Calu3 (cell line): ENCODE measurements around the gene CBX4. TPM values are rescaled to one million over a fixed set of nuclear protein-coding genes. Genes with fewer than 3 reads are reported as not detected.

ENCODE experiments used
- BruUV-seq: library from RNA; stranded (reverse); fragments of 400-500 nt; replicated peaks from 2 replicates; lab custom pipeline; 2021; lab: Mats Ljungman, UMichigan
- CTCF ChIA-PET: fragments of 300-600 bp; sonication (Branson Sonifier 250); formaldehyde crosslinking; loops from one replicate; lab custom pipeline; 2022; ENCODE audit warnings: antibody characterized with exemption; lab: Charles Lee
- DNase-seq: peaks from one replicate; pipeline ENCODE4 v3.0.0; 2022
- H3K27ac Mint-ChIP-seq: one replicate; pipeline ENCODE4 v1.8.0; 2022; ENCODE audit warnings: mixed read lengths; ENCODE audit not compliant: unreplicated experiment
- H3K27me3 Mint-ChIP-seq: one replicate; pipeline ENCODE4 v1.8.0; 2022; ENCODE audit warnings: mixed read lengths; ENCODE audit not compliant: unreplicated experiment
- H3K36me3 Mint-ChIP-seq: one replicate; pipeline ENCODE4 v1.8.0; 2022; ENCODE audit warnings: mild to moderate bottlenecking, moderate library complexity, mixed read lengths; ENCODE audit not compliant: insufficient read depth, unreplicated experiment
- H3K4me1 Mint-ChIP-seq: one replicate; pipeline ENCODE4 v1.8.0; 2022; ENCODE audit warnings: mild to moderate bottlenecking, low read depth, mixed read lengths; ENCODE audit not compliant: unreplicated experiment
- H3K4me3 Mint-ChIP-seq: one replicate; pipeline ENCODE4 v1.8.0; 2022; ENCODE audit warnings: mild to moderate bottlenecking, low read depth, moderate library complexity, mixed read lengths; ENCODE audit not compliant: unreplicated experiment
- H3K9me3 Mint-ChIP-seq: one replicate; pipeline ENCODE4 v1.8.0; 2022; ENCODE audit warnings: low read depth, mixed read lengths; ENCODE audit not compliant: unreplicated experiment
- CTCF ChIP-seq: fragments of 200-600 bp; IDR thresholded peaks from one replicate; pipeline ENCODE4 v1.8.0; 2022; ENCODE audit warnings: antibody characterized with exemption; ENCODE audit not compliant: unreplicated experiment
- intact Hi-C: fragments of 100-400 bp; cut with micrococcal nuclease; formaldehyde crosslinking; loops from one replicate; pipeline ENCODE4 v1.10.0; 2022; ENCODE audit not compliant: unreplicated experiment
- total RNA-seq: library from RNA; stranded (reverse); gene quantifications from 2 replicates; pipeline ENCODE4 v1.2.3, GENCODE V29; 2022

The CBX4 gene
- total RNA-seq, 1 experiment from 2014 or later = 40.2 TPM

- Mint-ChIP-seq H3K27ac (no peak overlapping the region), H3K27me3 (peaks cover 29% of the 10 kb centered on the region), H3K4me3 (no peak overlapping the region), H3K9me3 (no peaks in the 10 kb centered on the region), H3K36me3 (peaks cover 11% of the 10 kb centered on the region), H3K4me1 (peaks cover 4% of the 10 kb centered on the region)
- intact Hi-C loops = loop anchor here (5.0 kb wide), 1 partner anchor 201 kb away; no protein-coding TSS in a partner anchor
- BruUV-seq = no TSS peak
- CTCF ChIA-PET = interaction anchor here (1.0 kb wide), 1 partner anchor 45 kb away, joined by 3 read pairs; no protein-coding TSS in a partner anchor
- no peak for DNase-seq
- no peak for TF ChIP-seq CTCF
These were observed 48.2 kb downstream of the CBX4 start for GRCh38 chr17:79790805-79791734.

GRCh38 chr17:79789943-79790804 is 49.1 kb downstream of the CBX4 start:
- intact Hi-C loops = loop anchor here (5.0 kb wide), 1 partner anchor 202 kb away; no protein-coding TSS in a partner anchor
- peaks cover 6% of the 10 kb centered on the region for H3K36me3 Mint-ChIP-seq
- H3K4me1 Mint-ChIP-seq = no peaks in the 10 kb centered on the region

GRCh38 chr17:79788989-79789942 is 50.0 kb downstream of the CBX4 start:
- intact Hi-C loops = no loop called here
- DNase-seq = no peak
- Mint-ChIP-seq H3K27ac (no peak overlapping the region), H3K9me3 (no peaks in the 10 kb centered on the region), H3K27me3 (peaks cover 29% of the 10 kb centered on the region), H3K4me1 (no peaks in the 10 kb centered on the region), H3K4me3 (no peak overlapping the region), H3K36me3 (peaks cover under 1% of the 10 kb centered on the region)
- TF ChIP-seq CTCF = no peak
- BruUV-seq = no TSS peak
- CTCF ChIA-PET = interaction anchor here (1.0 to 1.2 kb wide), 3 partner anchors 19 to 44 kb away, joined by 3 read pairs; no protein-coding TSS in a partner anchor

More at GRCh38 chr17:79789943-79790804, 49.1 kb downstream of the CBX4 start:
- peaks cover 29% of the 10 kb centered on the region for H3K27me3 Mint-ChIP-seq
- BruUV-seq = no TSS peak
- H3K4me3 Mint-ChIP-seq = peak overlapping the region; percentile 66
- CTCF ChIA-PET = interaction anchor here (1.0 to 1.2 kb wide), 3 partner anchors 18 to 45 kb away, joined by 3 read pairs; no protein-coding TSS in a partner anchor
- peak; percentile 75 for DNase-seq
- H3K27ac Mint-ChIP-seq = no peak overlapping the region
- no peaks in the 10 kb centered on the region for H3K9me3 Mint-ChIP-seq
- TF ChIP-seq CTCF = peak; percentile 91
